Muscle of leg (tissue), 11 donors: ENCODE data around the gene ZC3H4. TPM values are rescaled to one million over a fixed set of nuclear protein-coding genes. Genes with fewer than 3 reads are reported as not detected.
"Not testable (repeated sequence)": the region's sequence is repeated elsewhere in the genome, so short reads cannot be mapped to it uniquely, and the experiment has no call there.

Source experiments
- DNase-seq: peaks from one replicate; pipeline ENCODE4 v3.0.0; 2013
- H3K27ac ChIP-seq: one replicate; pipeline ENCODE4 v1.5.1; 2013; ENCODE audit warnings: mild to moderate bottlenecking, low read length, control low read depth
- H3K27me3 ChIP-seq: one replicate; pipeline ENCODE4 v1.6.1; 2013; ENCODE audit warnings: low read length; ENCODE audit not compliant: control insufficient read depth, insufficient read depth
- H3K36me3 ChIP-seq: one replicate; pipeline ENCODE4 v1.6.1; 2013; ENCODE audit warnings: low read length; ENCODE audit not compliant: control insufficient read depth, insufficient read depth
- H3K4me1 ChIP-seq: one replicate; pipeline ENCODE4 v1.6.1; 2013; ENCODE audit warnings: low read length; ENCODE audit not compliant: control insufficient read depth, insufficient read depth
- H3K4me3 ChIP-seq: one replicate; pipeline ENCODE4 v1.5.1; 2013; ENCODE audit warnings: low read length, control low read depth
- H3K9me3 ChIP-seq: replicated peaks from 2 replicates; pipeline ENCODE4 v1.6.1; 2013; ENCODE audit warnings: low read depth, low read length; ENCODE audit not compliant: control insufficient read depth
- WGBS: methylation state at CpG from one replicate; pipeline ENCODE4 v1.1.5; 2013; ENCODE audit warnings: missing lambda C conversion rate; ENCODE audit not compliant: insufficient coverage; 5-methylcytosine and 5-hydroxymethylcytosine counted together
- polyA plus RNA-seq, 8 donors: library from polyadenylated mRNA; unstranded; fragments of 120-200 nt; gene quantifications; one replicate each; pipeline versions ENCODE4 v1.2.1 to v1.2.3, GENCODE V29; 2013; ENCODE audit warnings: inconsistent platforms in 1 of 8, low replicate concordance in 1 of 8; ENCODE audit not compliant: insufficient read length in 8 of 8, insufficient read depth in 1 of 8
- total RNA-seq: library from RNA; stranded (reverse); fragments of 120-200 nt; gene quantifications from one replicate; pipeline ENCODE4 v1.2.4, GENCODE V29; 2013

ZC3H4 gene
- total and polyA plus RNA-seq, 9 donors: 11.8 to 34.3 (median 23.9) TPM

DNA sequence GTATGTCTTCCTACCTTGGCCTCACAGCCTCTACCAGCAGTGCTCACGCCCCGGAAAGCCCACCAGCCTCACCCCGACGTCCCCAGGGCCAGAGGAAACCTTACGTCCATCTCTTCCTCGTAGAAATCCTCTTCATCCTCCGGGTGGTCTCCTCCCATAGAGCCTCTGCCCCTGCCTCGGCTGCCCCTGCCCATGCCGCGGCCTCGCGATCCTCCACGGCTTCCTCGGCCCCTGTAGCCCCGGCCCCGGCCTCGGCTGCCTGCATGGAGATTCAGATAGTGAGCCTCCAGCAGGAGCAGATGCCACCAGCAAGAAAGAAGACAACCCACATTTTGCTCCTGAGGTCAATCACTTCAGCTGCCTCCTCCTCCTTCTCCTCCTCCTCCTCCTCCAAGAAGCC, 27.3 kb downstream of the ZC3H4 start:
- no peak overlapping the region for H3K27ac ChIP-seq
- peaks cover 90% of the 10 kb centered on the region for H3K36me3 ChIP-seq
- no peaks in the 10 kb centered on the region for H3K27me3 ChIP-seq
- H3K9me3 ChIP-seq: no peaks in the 10 kb centered on the region
- 81% methylated on average over 15 of the region's 17 CpGs for WGBS
- no peak for DNase-seq
- H3K4me1 ChIP-seq: no peaks in the 10 kb centered on the region
- no peak overlapping the region for H3K4me3 ChIP-seq

DNA sequence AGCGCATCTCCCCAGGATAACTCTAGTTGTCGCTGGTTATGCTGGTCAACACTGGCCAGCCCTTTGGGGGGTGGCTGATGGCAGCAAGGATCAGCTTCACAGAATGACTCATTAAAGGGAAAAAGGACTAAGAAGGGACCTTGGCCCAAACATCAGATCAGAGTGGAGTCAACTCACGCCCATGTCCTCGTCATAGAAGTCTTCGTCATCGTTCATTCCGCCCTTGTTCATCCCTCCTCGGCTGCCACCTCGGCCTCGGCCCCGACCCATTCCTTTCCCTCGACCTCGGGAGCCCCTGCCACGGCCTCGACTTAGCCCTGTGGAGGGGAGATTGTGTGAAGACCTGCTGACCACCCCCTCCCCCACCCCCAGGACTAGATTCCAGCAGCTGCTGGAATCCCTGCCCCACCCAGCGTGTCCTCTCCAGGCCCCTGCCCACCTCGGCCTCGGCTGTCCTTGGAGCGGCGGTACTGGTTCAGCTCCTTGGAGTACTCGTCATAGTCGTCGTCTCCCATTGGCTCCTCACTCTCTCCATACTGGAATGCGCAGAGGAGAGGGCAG, 28.6 kb downstream of the ZC3H4 start:
- Histone ChIP-seq H3K27me3 (no peaks in the 10 kb centered on the region), H3K4me3 (no peak overlapping the region), H3K9me3 (no peaks in the 10 kb centered on the region), H3K36me3 (peaks cover 93% of the 10 kb centered on the region), H3K27ac (no peak overlapping the region), H3K4me1 (no peaks in the 10 kb centered on the region)
- 88% methylated on average over 11 of the region's 24 CpGs for WGBS
- no peak for DNase-seq

DNA sequence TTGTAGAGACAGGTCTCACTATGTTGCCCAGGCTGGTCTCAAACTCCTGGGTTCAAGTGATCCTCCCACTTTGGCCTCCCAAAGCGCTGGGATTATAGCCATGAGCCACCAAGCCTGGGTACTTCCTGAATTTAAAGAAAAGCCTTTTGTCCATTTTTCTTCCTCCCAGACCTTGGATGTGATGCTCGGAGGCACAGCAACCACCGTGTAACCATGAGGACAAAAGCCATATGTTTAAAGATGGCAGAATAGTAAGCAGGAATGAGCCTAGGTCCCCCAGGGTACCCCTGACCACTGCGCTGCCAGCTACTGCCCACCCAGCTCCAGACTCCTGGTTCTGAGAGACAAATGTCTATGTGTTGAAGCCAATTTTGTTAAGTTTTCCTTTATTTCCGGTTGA, 31.1 kb downstream of the ZC3H4 start:
- WGBS: 100% methylated on average over 2 of the region's 5 CpGs
- H3K4me1 ChIP-seq: no peaks in the 10 kb centered on the region
- H3K27ac ChIP-seq: no peak overlapping the region
- H3K27me3 ChIP-seq: no peaks in the 10 kb centered on the region
- H3K4me3 ChIP-seq: no peak overlapping the region
- DNase-seq: no peak
- peaks cover 85% of the 10 kb centered on the region for H3K36me3 ChIP-seq
- no peaks in the 10 kb centered on the region for H3K9me3 ChIP-seq

DNA sequence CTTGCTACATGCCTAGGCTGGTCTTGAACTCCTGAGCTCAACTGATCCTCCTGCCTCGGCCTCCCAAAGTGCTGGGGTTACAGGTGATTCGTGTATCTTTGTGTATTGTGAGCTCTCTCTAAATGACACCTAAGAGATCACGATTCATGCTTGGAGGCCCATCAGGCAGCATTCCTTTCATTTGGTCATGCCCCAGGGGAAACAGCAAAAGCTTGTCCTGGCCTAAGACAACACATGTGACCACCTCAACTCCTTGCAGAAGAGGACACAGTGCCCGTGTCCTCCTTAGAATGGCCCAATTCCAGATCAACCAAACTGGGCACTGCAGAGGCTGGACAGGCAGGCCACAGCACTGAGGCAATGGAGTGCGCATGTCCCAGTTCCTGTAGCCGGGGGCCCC, 32.5 kb downstream of the ZC3H4 start:
- H3K27ac ChIP-seq: no peak overlapping the region
- 80% methylated on average over 5 of the region's 6 CpGs for WGBS
- no peak for DNase-seq
- H3K27me3 ChIP-seq: no peaks in the 10 kb centered on the region
- H3K4me1 ChIP-seq: no peaks in the 10 kb centered on the region
- peaks cover 87% of the 10 kb centered on the region for H3K36me3 ChIP-seq
- H3K9me3 ChIP-seq: no peaks in the 10 kb centered on the region
- no peak overlapping the region for H3K4me3 ChIP-seq

DNA sequence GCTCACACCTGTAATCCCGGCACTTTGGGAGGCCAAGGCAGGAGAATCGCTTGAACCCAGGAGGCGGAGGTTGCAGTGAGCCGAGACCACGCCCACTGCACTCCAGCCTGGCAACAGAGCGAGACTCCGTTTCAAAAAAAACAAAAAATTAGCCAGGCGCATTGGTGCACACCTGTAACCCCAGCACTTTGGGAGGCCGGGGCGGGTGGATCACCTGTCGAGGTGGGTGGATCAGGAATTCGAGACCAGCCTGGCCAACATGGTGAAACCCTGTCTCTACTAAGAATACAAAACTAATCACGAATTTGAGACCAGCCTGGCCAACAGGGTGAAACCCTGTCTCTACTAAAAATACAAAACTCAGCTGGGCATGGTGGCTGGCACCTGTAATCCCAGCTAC, 35.2 kb downstream of the ZC3H4 start:
- H3K27me3 ChIP-seq, H3K4me1 ChIP-seq, H3K9me3 ChIP-seq, H3K27ac ChIP-seq, DNase-seq, H3K4me3 ChIP-seq: not testable (repeated sequence)
- peaks cover 85% of the 10 kb centered on the region for H3K36me3 ChIP-seq
- over 99% methylated on average over 12 of the region's 13 CpGs for WGBS

DNA sequence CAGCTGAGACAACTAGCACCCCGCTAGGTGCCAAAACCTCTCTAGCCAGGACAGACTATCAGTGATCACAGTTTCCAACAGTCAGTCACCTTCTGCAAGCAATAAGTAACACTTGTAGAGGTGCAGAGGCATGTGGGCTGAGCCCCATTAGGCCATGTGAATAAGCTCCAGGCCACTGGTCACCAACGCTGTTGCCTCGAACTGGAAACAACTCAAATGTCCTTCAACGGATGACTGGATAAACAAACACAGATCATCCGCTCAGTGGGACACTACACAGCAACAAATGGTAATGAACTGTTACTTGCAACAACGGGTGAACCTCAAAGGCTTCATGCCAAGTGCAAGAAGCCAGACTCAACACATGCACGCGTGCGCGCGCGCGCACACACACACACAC, 37.6 kb downstream of the ZC3H4 start:
- Histone ChIP-seq H3K4me1 (no peaks in the 10 kb centered on the region), H3K27ac (no peak overlapping the region), H3K9me3 (no peaks in the 10 kb centered on the region), H3K4me3 (no peak overlapping the region), H3K36me3 (peaks cover 78% of the 10 kb centered on the region), H3K27me3 (no peaks in the 10 kb centered on the region)
- no peak for DNase-seq
- WGBS: 74% methylated on average over 5 of the region's 13 CpGs

DNA sequence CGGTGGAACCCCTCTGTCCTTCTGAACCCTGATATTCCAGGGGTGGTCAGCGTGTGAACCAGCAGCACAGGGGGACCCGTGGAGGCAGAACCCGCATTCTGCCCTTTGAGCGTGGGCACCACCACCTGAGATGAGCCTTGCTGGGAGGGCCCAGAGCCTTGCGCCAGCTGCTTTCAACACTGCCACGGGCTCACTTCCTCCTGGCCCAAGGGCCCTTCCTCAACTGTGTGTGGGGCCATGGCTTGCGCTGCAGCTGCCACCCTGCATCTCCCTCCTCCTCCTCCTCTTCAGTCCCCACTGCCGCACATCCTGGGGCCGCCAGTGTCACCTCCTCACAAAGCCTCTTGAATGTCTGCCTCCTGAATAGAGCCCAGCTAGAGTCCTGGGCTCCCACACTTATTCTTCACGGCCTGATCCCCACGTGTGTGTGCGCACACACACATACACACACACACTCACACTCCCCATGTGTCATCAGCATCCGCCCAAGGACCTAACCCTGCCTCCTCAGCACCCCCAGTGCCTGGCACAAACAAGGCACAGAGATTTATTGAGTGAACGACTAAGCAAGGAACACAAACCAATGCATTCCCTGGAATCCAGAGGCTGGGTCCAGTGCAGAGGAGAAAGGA, 38.3 kb downstream of the ZC3H4 start:
- 80% methylated on average over 12 of the region's 15 CpGs for WGBS

DNA sequence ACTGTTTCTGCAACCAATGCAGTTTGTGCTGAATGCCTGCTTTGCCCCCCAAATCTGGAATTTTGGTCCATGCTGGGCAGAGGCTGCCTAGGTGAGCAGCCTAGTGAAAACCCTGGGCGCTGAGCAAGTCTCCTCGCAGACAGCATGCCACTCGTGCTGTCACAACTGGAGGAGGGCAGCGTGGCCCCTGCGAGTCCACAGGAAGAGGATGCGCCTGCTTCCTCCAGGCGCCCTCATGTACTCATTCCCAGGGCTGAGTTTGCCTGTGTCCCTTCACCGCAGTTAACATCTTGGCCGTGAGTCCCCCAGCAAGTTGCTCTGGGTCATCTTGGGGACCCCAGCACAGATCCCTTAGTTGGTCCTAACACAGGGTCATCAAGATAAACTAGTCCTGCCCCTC, 39.0 kb downstream of the ZC3H4 start:
- WGBS: 90% methylated on average over 9 of the region's 9 CpGs
- Histone ChIP-seq H3K27ac (no peak overlapping the region), H3K4me3 (no peak overlapping the region), H3K27me3 (no peaks in the 10 kb centered on the region), H3K4me1 (no peaks in the 10 kb centered on the region), H3K36me3 (peaks cover 78% of the 10 kb centered on the region), H3K9me3 (no peaks in the 10 kb centered on the region)
- DNase-seq: no peak

More for the DNA sequence above, 38.3 kb downstream of the ZC3H4 start:
- Histone ChIP-seq H3K36me3 (peaks cover 78% of the 10 kb centered on the region), H3K4me3 (no peak overlapping the region), H3K27ac (no peak overlapping the region), H3K27me3 (no peaks in the 10 kb centered on the region), H3K9me3 (no peaks in the 10 kb centered on the region), H3K4me1 (no peaks in the 10 kb centered on the region)
- no peak for DNase-seq

DNA sequence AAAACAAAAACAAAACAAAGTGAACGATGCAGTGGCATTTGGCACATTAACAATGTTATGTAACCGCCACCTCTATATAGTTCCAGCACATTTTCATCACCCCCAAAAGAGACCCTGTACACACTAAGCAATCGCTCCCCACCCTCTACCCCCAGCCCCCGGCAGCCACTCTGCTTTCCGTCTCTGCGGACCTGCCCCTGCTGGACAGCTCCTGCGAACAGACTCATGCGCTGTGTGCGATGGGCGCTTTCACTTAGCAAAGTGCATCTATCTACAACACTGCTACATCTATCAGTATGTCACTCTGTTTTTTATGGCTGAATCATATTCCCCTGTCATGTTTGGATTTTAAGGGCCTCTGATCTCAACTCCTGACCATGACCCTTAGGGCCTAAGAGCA, 40.0 kb downstream of the ZC3H4 start:
- 91% methylated on average over 5 of the region's 10 CpGs for whole genome bisulfite sequencing
- Histone ChIP-seq H3K4me1 (no peaks in the 10 kb centered on the region), H3K4me3 (no peak overlapping the region), H3K27me3 (no peaks in the 10 kb centered on the region), H3K27ac (no peak overlapping the region), H3K36me3 (peaks cover 83% of the 10 kb centered on the region), H3K9me3 (no peaks in the 10 kb centered on the region)
- no peak for DNase-seq

DNA sequence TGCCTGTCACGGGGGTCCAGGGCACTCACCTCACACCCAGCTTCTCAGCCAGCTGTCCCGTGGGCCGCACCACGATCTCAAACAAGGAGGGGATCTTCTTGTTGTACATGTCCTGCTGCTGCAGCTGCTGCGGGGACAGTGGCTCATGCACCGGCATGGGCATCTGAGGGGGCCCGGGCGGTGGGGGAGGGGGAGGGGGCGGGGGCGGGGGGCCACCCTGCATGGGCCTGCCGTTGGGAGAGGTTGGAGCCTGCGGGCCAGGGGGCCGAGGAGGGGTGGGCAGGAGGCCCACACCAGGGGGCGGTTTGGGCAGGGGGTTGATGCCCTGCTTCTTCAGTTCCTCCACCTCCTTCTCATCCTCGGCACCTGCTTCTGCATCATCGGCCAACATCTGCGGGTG, 41.3 kb downstream of the ZC3H4 start:
- Histone ChIP-seq H3K4me3 (no peak overlapping the region), H3K9me3 (no peaks in the 10 kb centered on the region), H3K27ac (no peak overlapping the region), H3K4me1 (no peaks in the 10 kb centered on the region), H3K27me3 (no peaks in the 10 kb centered on the region), H3K36me3 (peaks cover 90% of the 10 kb centered on the region)
- no CpG with 5 or more reads among the region's 17 CpGs for WGBS
- no peak for DNase-seq

DNA sequence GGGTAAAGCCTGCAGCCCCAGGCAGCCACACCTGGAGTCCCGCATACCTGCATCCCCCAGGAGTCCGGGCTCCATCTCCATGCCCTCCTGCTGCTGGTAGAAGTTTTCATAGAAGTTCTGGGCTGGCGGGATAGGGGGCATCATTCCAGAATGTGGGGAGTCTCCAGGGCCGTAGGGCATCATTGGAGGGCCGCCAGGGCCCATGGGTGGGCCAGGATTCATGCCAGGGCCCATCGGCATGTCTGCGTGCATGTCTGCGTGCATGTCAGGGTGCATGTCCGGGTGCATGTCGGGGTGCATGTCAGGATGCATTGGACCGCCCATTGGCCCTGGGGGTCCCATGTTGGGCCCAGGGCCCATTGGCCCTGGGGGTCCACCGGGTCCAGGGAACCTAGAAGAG, 41.8 kb downstream of the ZC3H4 start:
- Histone ChIP-seq H3K4me3 (no peak overlapping the region), H3K27ac (no peak overlapping the region), H3K4me1 (no peaks in the 10 kb centered on the region), H3K36me3 (peaks cover 90% of the 10 kb centered on the region), H3K9me3 (no peaks in the 10 kb centered on the region), H3K27me3 (no peaks in the 10 kb centered on the region)
- 92% methylated on average over 12 of the region's 12 CpGs for WGBS
- no peak for DNase-seq
